K562 (cell line): ENCODE measurements around the gene NPC1. TPM values are rescaled to one million over a fixed set of nuclear protein-coding genes. Genes with fewer than 3 reads are reported as not detected.
A peak's percentile ranks its signal among the peaks of the same experiment; 100 is the strongest.

Source experiments
- FOXP1 ChIP-seq: sonication (generic); formaldehyde crosslinking; IDR thresholded peaks from 2 replicates; pipeline ENCODE4 v1.8.0; 2022; ENCODE audit warnings: mild to moderate bottlenecking, missing genetic modification reagents
- GTF2E2 ChIP-seq: fragments of 200-800 bp; sonication (Bioruptor generic); IDR thresholded peaks from 2 replicates; pipeline ENCODE4 v1.6.1; 2016; ENCODE audit warnings: missing genetic modification characterization, missing compliant biosample characterization
- HNRNPUL1 ChIP-seq: fragments of 200-400 bp; formaldehyde crosslinking; IDR thresholded peaks from 2 replicates; pipeline ENCODE4 v1.6.1; 2017; ENCODE audit warnings: low read length
- MTF1 ChIP-seq: fragments of 250-450 bp; sonication (Bioruptor Pico); IDR thresholded peaks from 2 replicates; pipeline ENCODE4 v1.9.0; 2021; ENCODE audit warnings: moderate library complexity, mild to moderate bottlenecking, inconsistent platforms, borderline replicate concordance
- NR4A1 ChIP-seq, 2 experiments: fragments of 250-450 bp in 1 of 2; fragments of 450-650 bp in 1 of 2; sonication (Bioruptor Pico) in 1 of 2; IDR thresholded peaks; 2 replicates each; pipeline versions ENCODE4 v1.4.0 to v1.6.1; 2016 to 2020; ENCODE audit warnings: mild to moderate bottlenecking in 2 of 2, missing compliant biosample characterization in 1 of 2, missing genetic modification characterization in 1 of 2, moderate library complexity in 1 of 2
- PHB2 ChIP-seq: fragments of 450-650 bp; IDR thresholded peaks from 2 replicates; pipeline ENCODE4 v1.6.1; 2017; ENCODE audit warnings: low read depth
- PTBP1 ChIP-seq: fragments of 200-400 bp; formaldehyde crosslinking; IDR thresholded peaks from 2 replicates; pipeline ENCODE4 v1.6.1; 2017; ENCODE audit warnings: low read depth, low read length
- RFX1 ChIP-seq: fragments of 450-650 bp; IDR thresholded peaks from 2 replicates; pipeline ENCODE4 v1.6.1; 2016; ENCODE audit warnings: mild to moderate bottlenecking, moderate library complexity
- SPI1 ChIP-seq: IDR thresholded peaks from 2 replicates; pipeline ENCODE4 v1.6.1; 2011; ENCODE audit warnings: low read depth, low read length, control low read depth, borderline replicate concordance
- TAF9B ChIP-seq: fragments of 450-650 bp; IDR thresholded peaks from 2 replicates; pipeline ENCODE4 v1.6.1; 2018; ENCODE audit warnings: mild to moderate bottlenecking; ENCODE audit not compliant: partially characterized antibody
- ZBED1 ChIP-seq: IDR thresholded peaks from 2 replicates; pipeline ENCODE4 v1.6.1; 2014
- ZNF133 ChIP-seq: fragments of 250-450 bp; sonication (Bioruptor Pico); IDR thresholded peaks from 2 replicates; pipeline ENCODE4 v1.4.0; 2020; ENCODE audit warnings: mild to moderate bottlenecking
- ZNF232 ChIP-seq: sonication (generic); formaldehyde crosslinking; IDR thresholded peaks from 2 replicates; pipeline ENCODE4 v1.8.0; 2022; ENCODE audit warnings: mild to moderate bottlenecking, missing genetic modification reagents
- ZNF436 ChIP-seq: fragments of 250-450, 450-650 bp; sonication (Bioruptor Pico); formaldehyde crosslinking; IDR thresholded peaks from 2 replicates; pipeline ENCODE4 v1.7.0; 2020; ENCODE audit warnings: mild to moderate bottlenecking
- ZSCAN29 ChIP-seq: fragments of 450-650 bp; IDR thresholded peaks from 2 replicates; pipeline ENCODE4 v1.6.1; 2017
- polyA plus RNA-seq, 8 experiments: library from polyadenylated mRNA; depleted of rRNA in 4 of 8; stranded (reverse) in 5 of 8; unstranded in 3 of 8; fragments of >200 nt; fragmentation: Nextera tagmentation in 2 of 8; fragmentation: Illumina TruSeq in 1 of 8; extraction: Ambion mirVana in 2 of 8; extraction: Trizol in 1 of 8; gene quantifications; 2 replicates each; pipeline versions ENCODE4 v1.2.1 to v1.2.3, GENCODE V29; 2011 to 2014; ENCODE audit warnings: inconsistent platforms in 1 of 8, missing spikeins in 1 of 8
- total RNA-seq, 7 experiments: library from RNA; depleted of rRNA in 6 of 7; stranded (reverse); fragments of >200 nt in 6 of 7; fragmentation: Illumina TruSeq in 2 of 7; extraction: Trizol in 2 of 7; gene quantifications; 2 replicates each; pipeline versions ENCODE4 v1.2.1 to v1.2.3, GENCODE V29; 2011 to 2021; ENCODE audit warnings: low replicate concordance in 1 of 7
- TF ChIP-seq, protein P1 (sequence below), 3 experiments: fragments of 200-800 bp in 1 of 3; fragments of 250-450 bp in 1 of 3; fragments of 450-650 bp in 1 of 3; sonication (Bioruptor Pico) in 1 of 3; sonication (Bioruptor generic) in 1 of 3; formaldehyde crosslinking in 1 of 3; IDR thresholded peaks; 2 replicates each; pipeline versions ENCODE4 v1.6.1 to v1.8.0; 2016 to 2022; ENCODE audit warnings: mild to moderate bottlenecking in 2 of 3, missing genetic modification characterization in 2 of 3, missing compliant biosample characterization in 1 of 3, moderate library complexity in 1 of 3
- TF ChIP-seq, protein P2 (sequence below): fragments of 450-650 bp; IDR thresholded peaks from 2 replicates; pipeline ENCODE4 v1.6.1; 2016
- TF ChIP-seq, protein P3 (sequence below): fragments of 450-650 bp; IDR thresholded peaks from 2 replicates; pipeline ENCODE4 v1.6.1; 2016; ENCODE audit warnings: borderline replicate concordance
- TF ChIP-seq, protein P4 (sequence below): fragments of 450-650 bp; formaldehyde crosslinking; IDR thresholded peaks from 2 replicates; pipeline ENCODE4 v1.4.0; 2020; ENCODE audit warnings: mild to moderate bottlenecking
- TF ChIP-seq, protein P5 (sequence below), 2 experiments: fragments of 450-650 bp; IDR thresholded peaks; 2 replicates each; pipeline ENCODE4 v1.6.1; 2016

NPC1 gene
- total and polyA plus RNA-seq, 9 of the 15 experiments (the other 6 are each of a cell fraction or from before 2014, with no cell fraction given) = 17.1 to 45.9 (median 27.6) TPM

DNA sequence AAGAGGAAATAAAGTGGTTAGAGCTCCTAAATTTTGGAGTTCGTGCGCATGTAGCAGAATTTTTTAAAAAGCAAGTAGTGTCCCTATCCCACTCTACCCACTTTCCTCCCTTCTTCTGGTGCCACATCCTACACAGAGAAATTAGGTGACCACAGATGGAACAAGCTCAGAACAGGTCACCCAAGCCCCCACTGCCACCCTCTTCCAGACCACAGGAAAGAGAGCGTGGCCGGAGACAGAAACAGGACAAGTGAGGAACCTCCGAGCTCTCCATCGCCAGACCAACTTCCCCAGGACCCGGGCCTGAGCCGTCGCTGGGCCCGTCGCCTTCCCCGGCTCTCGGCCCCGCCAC lies 433 bp downstream of the NPC1 start (continued):
- TF ChIP-seq, protein P1, sequence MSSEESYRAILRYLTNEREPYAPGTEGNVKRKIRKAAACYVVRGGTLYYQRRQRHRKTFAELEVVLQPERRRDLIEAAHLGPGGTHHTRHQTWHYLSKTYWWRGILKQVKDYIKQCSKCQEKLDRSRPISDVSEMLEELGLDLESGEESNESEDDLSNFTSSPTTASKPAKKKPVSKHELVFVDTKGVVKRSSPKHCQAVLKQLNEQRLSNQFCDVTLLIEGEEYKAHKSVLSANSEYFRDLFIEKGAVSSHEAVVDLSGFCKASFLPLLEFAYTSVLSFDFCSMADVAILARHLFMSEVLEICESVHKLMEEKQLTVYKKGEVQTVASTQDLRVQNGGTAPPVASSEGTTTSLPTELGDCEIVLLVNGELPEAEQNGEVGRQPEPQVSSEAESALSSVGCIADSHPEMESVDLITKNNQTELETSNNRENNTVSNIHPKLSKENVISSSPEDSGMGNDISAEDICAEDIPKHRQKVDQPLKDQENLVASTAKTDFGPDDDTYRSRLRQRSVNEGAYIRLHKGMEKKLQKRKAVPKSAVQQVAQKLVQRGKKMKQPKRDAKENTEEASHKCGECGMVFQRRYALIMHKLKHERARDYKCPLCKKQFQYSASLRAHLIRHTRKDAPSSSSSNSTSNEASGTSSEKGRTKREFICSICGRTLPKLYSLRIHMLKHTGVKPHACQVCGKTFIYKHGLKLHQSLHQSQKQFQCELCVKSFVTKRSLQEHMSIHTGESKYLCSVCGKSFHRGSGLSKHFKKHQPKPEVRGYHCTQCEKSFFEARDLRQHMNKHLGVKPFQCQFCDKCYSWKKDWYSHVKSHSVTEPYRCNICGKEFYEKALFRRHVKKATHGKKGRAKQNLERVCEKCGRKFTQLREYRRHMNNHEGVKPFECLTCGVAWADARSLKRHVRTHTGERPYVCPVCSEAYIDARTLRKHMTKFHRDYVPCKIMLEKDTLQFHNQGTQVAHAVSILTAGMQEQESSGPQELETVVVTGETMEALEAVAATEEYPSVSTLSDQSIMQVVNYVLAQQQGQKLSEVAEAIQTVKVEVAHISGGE (CRISPR knock-in tag; IDR thresholded peaks at IDR 0.05) = no peak
- no peak for TF ChIP-seq PTBP1
- TF ChIP-seq ZSCAN29 = no peak
- TF ChIP-seq, protein P2, sequence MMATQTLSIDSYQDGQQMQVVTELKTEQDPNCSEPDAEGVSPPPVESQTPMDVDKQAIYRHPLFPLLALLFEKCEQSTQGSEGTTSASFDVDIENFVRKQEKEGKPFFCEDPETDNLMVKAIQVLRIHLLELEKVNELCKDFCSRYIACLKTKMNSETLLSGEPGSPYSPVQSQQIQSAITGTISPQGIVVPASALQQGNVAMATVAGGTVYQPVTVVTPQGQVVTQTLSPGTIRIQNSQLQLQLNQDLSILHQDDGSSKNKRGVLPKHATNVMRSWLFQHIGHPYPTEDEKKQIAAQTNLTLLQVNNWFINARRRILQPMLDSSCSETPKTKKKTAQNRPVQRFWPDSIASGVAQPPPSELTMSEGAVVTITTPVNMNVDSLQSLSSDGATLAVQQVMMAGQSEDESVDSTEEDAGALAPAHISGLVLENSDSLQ = no peak
- no peak for TF ChIP-seq ZNF436 (CRISPR knock-in tag)
- TF ChIP-seq MTF1 = 0 out of 2 replicates have a peak, but pooled peaks have one; percentile 27
- TF ChIP-seq, protein P3, sequence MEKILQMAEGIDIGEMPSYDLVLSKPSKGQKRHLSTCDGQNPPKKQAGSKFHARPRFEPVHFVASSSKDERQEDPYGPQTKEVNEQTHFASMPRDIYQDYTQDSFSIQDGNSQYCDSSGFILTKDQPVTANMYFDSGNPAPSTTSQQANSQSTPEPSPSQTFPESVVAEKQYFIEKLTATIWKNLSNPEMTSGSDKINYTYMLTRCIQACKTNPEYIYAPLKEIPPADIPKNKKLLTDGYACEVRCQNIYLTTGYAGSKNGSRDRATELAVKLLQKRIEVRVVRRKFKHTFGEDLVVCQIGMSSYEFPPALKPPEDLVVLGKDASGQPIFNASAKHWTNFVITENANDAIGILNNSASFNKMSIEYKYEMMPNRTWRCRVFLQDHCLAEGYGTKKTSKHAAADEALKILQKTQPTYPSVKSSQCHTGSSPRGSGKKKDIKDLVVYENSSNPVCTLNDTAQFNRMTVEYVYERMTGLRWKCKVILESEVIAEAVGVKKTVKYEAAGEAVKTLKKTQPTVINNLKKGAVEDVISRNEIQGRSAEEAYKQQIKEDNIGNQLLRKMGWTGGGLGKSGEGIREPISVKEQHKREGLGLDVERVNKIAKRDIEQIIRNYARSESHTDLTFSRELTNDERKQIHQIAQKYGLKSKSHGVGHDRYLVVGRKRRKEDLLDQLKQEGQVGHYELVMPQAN = 0 out of 2 replicates have a peak, but pooled peaks have one; percentile 10
- TF ChIP-seq RFX1 = no peak
- TF ChIP-seq TAF9B = no peak
- TF ChIP-seq NR4A1 (CRISPR knock-in tag; IDR thresholded peaks at IDR 0.05) = 0 out of 2 replicates have a peak, but pooled peaks have one; percentile 15
- TF ChIP-seq NR4A1 (tag; IDR thresholded peaks at IDR 0.05) = no peak
- TF ChIP-seq, protein P4, sequence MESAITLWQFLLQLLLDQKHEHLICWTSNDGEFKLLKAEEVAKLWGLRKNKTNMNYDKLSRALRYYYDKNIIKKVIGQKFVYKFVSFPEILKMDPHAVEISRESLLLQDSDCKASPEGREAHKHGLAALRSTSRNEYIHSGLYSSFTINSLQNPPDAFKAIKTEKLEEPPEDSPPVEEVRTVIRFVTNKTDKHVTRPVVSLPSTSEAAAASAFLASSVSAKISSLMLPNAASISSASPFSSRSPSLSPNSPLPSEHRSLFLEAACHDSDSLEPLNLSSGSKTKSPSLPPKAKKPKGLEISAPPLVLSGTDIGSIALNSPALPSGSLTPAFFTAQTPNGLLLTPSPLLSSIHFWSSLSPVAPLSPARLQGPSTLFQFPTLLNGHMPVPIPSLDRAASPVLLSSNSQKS (CRISPR knock-in tag) = 0 out of 2 replicates have a peak, but pooled peaks have one; percentile 37
- TF ChIP-seq, protein P5, sequence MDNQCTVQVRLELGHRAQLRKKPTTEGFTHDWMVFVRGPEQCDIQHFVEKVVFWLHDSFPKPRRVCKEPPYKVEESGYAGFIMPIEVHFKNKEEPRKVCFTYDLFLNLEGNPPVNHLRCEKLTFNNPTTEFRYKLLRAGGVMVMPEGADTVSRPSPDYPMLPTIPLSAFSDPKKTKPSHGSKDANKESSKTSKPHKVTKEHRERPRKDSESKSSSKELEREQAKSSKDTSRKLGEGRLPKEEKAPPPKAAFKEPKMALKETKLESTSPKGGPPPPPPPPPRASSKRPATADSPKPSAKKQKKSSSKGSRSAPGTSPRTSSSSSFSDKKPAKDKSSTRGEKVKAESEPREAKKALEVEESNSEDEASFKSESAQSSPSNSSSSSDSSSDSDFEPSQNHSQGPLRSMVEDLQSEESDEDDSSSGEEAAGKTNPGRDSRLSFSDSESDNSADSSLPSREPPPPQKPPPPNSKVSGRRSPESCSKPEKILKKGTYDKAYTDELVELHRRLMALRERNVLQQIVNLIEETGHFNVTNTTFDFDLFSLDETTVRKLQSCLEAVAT (IDR thresholded peaks at IDR 0.05) = no peak
- no peak for TF ChIP-seq PHB2
- 0 out of 2 replicates have a peak, but pooled peaks have one; percentile 50 for TF ChIP-seq ZNF133 (CRISPR knock-in tag)
- no peak for TF ChIP-seq SPI1
- no peak for TF ChIP-seq HNRNPUL1
- TF ChIP-seq GTF2E2 = no peak
- peak; percentile 38; the same call in 1 of the 2 replicates for TF ChIP-seq ZNF232 (CRISPR knock-in tag)
- no peak for TF ChIP-seq ZBED1
- TF ChIP-seq FOXP1 (CRISPR knock-in tag) = peak; percentile 22; the same call in 1 of the 2 replicates
